Measurements from ENCODE around the gene DUSP10.

Gene DUSP10

GRCh38 chr1:221664253-221664652 lies 77.6 kb downstream of the DUSP10 start:
- in situ Hi-C loops (cut with MboI; ENCODE audit: low pct_unique_long_range_greater_than_20kb, low sequenced_read_pairs, unreplicated experiment): no loop called here
- no peak for TF ChIP-seq CTCF (IDR thresholded peaks at IDR 0.05; ENCODE audit: extremely low read depth, insufficient read depth, missing control alignments)
- DNase-seq (ENCODE audit: low spot score): no peak

GRCh38 chr1:221663321-221663720 lies 78.6 kb downstream of the DUSP10 start:
- no peak for DNase-seq (ENCODE audit: low spot score)

GRCh38 chr1:221655766-221656305 lies 86.1 kb downstream of the DUSP10 start:
- no peak for DNase-seq (ENCODE audit: low spot score)
- in situ Hi-C loops (cut with MboI; ENCODE audit: low pct_unique_long_range_greater_than_20kb, low sequenced_read_pairs, unreplicated experiment): no loop called here
- TF ChIP-seq CTCF (IDR thresholded peaks at IDR 0.05; ENCODE audit: extremely low read depth, insufficient read depth, missing control alignments): no peak

More at GRCh38 chr1:221663321-221663720, 78.6 kb downstream of the DUSP10 start:
- in situ Hi-C loops (cut with MboI; ENCODE audit: low pct_unique_long_range_greater_than_20kb, low sequenced_read_pairs, unreplicated experiment): no loop called here
- no peak for TF ChIP-seq CTCF (IDR thresholded peaks at IDR 0.05; ENCODE audit: extremely low read depth, insufficient read depth, missing control alignments)
